Measurements from ENCODE around the gene RPS8.

Gene RPS8

GRCh38 chr1:44786138-44786840 lies 10.9 kb downstream of the RPS8 start:
- Histone ChIP-seq H3K9me3 (replicated peaks in 1 of 2; ENCODE audit: control insufficient read depth in 2 of 2, insufficient read depth in 1 of 2, low read depth in 1 of 2, low read length in 2 of 2) (no peaks in the 10 kb centered on the region), H3K18ac (ENCODE audit: low read length) (peak overlapping the region; percentile 98), H2AK5ac (ENCODE audit: low read depth, low read length) (peak overlapping the region; percentile 38), H3K4me1 (ENCODE audit: control insufficient read depth in 2 of 2, insufficient read depth in 1 of 2, low read depth in 1 of 2, low read length in 2 of 2) (peaks cover 10 to 15% of the 10 kb centered on the region in 2 donors), H3K36me3 (replicated peaks in 1 of 2; ENCODE audit: control insufficient read depth in 2 of 2, insufficient read depth in 2 of 2, low read length in 2 of 2) (peaks cover under 1 to 2% of the 10 kb centered on the region in 2 donors), H2BK15ac (ENCODE audit: low read length) (peak overlapping the region; percentile 98), H3K14ac (ENCODE audit: low read length) (peak overlapping the region; percentile 32), H3K4ac (ENCODE audit: low read length) (no peak overlapping the region), H4K8ac (ENCODE audit: low read depth, low read length) (peak overlapping the region; percentile 90), H2BK120ac (ENCODE audit: low read depth, low read length) (peak overlapping the region; percentile 77), H2BK5ac (ENCODE audit: low read length) (no peak overlapping the region), H3K27me3 (ENCODE audit: control insufficient read depth in 3 of 3, insufficient read depth in 3 of 3, low read depth in 1 of 3, low read length in 3 of 3) (peaks cover 0 to 26% (median 3%) of the 10 kb centered on the region in 3 experiments), H2AFZ (ENCODE audit: low read length) (peak overlapping the region; percentile 92), H4K91ac (ENCODE audit: low read depth, low read length, poor library complexity) (no peak overlapping the region), H2BK12ac (ENCODE audit: low read length) (peak overlapping the region; percentile 68), H3K79me1 (ENCODE audit: low read depth, low read length) (no peaks in the 10 kb centered on the region), H3K27ac (replicated peaks; ENCODE audit: low read length) (no peak overlapping the region), H3K9ac (ENCODE audit: low read depth, low read length, poor library complexity) (peak overlapping the region; percentile 93), H3K4me3 (ENCODE audit: low read length in 2 of 2) (peak overlapping the region; percentile 16 to 71), H3K23ac (ENCODE audit: low read depth, low read length, poor library complexity) (peak overlapping the region; percentile 81), H3K4me2 (ENCODE audit: insufficient read depth, low read length, poor library complexity, severe bottlenecking) (peak overlapping the region; percentile 88)
- no CpG with 5 or more reads among the region's 49 CpGs for WGBS, 2 donors (ENCODE audit: extremely low coverage in 2 of 2, insufficient read length in 2 of 2, insufficient replicate concordance in 1 of 2)
- no peak for DNase-seq (ENCODE audit: low spot score)

- Histone ChIP-seq H3K79me1 (ENCODE audit: low read depth, low read length) (no peaks in the 10 kb centered on the region), H2BK120ac (ENCODE audit: low read depth, low read length) (no peak overlapping the region), H4K8ac (ENCODE audit: low read depth, low read length) (no peak overlapping the region), H3K9me3 (replicated peaks in 1 of 2; ENCODE audit: control insufficient read depth in 2 of 2, insufficient read depth in 1 of 2, low read depth in 1 of 2, low read length in 2 of 2) (no peaks in the 10 kb centered on the region), H2AFZ (ENCODE audit: low read length) (peak overlapping the region; percentile 92), H2BK5ac (ENCODE audit: low read length) (no peak overlapping the region), H3K14ac (ENCODE audit: low read length) (peak overlapping the region; percentile 32), H3K4me1 (ENCODE audit: control insufficient read depth in 2 of 2, insufficient read depth in 1 of 2, low read depth in 1 of 2, low read length in 2 of 2) (peaks cover 10 to 15% of the 10 kb centered on the region in 2 donors), H2BK15ac (ENCODE audit: low read length) (peak overlapping the region; percentile 98), H3K27me3 (ENCODE audit: control insufficient read depth in 3 of 3, insufficient read depth in 3 of 3, low read depth in 1 of 3, low read length in 3 of 3) (peaks cover 0 to 26% (median 3%) of the 10 kb centered on the region in 3 experiments), H3K9ac (ENCODE audit: low read depth, low read length, poor library complexity) (peak overlapping the region; percentile 93), H3K36me3 (replicated peaks in 1 of 2; ENCODE audit: control insufficient read depth in 2 of 2, insufficient read depth in 2 of 2, low read length in 2 of 2) (peaks cover 0 to 1% of the 10 kb centered on the region in 2 donors), H3K27ac (replicated peaks; ENCODE audit: low read length) (no peak overlapping the region), H2BK12ac (ENCODE audit: low read length) (peak overlapping the region; percentile 82), H3K4ac (ENCODE audit: low read length) (no peak overlapping the region), H2AK5ac (ENCODE audit: low read depth, low read length) (peak overlapping the region; percentile 38), H3K23ac (ENCODE audit: low read depth, low read length, poor library complexity) (peak overlapping the region; percentile 81), H3K18ac (ENCODE audit: low read length) (peak overlapping the region; percentile 98), H4K91ac (ENCODE audit: low read depth, low read length, poor library complexity) (no peak overlapping the region), H3K4me3 (ENCODE audit: low read length in 2 of 2) (peak overlapping the region in 1 of 2 donors; percentile 71), H3K4me2 (ENCODE audit: insufficient read depth, low read length, poor library complexity, severe bottlenecking) (no peak overlapping the region)
- no CpG with 5 or more reads among the region's 9 CpGs for WGBS, 2 donors (ENCODE audit: extremely low coverage in 2 of 2, insufficient read length in 2 of 2, insufficient replicate concordance in 1 of 2)
- DNase-seq (ENCODE audit: low spot score): no peak
These were observed 11.6 kb downstream of the RPS8 start for GRCh38 chr1:44786841-44787426.

GRCh38 chr1:44787506-44787905 lies 12.2 kb downstream of the RPS8 start:
- Histone ChIP-seq H3K27ac (replicated peaks; ENCODE audit: low read length) (no peak overlapping the region), H3K36me3 (replicated peaks in 1 of 2; ENCODE audit: control insufficient read depth in 2 of 2, insufficient read depth in 2 of 2, low read length in 2 of 2) (peaks cover 0 to 1% of the 10 kb centered on the region in 2 donors), H3K79me1 (ENCODE audit: low read depth, low read length) (no peaks in the 10 kb centered on the region), H3K27me3 (ENCODE audit: control insufficient read depth in 3 of 3, insufficient read depth in 3 of 3, low read depth in 1 of 3, low read length in 3 of 3) (peaks cover 0 to 26% (median 3%) of the 10 kb centered on the region in 3 experiments), H3K14ac (ENCODE audit: low read length) (no peak overlapping the region), H2BK5ac (ENCODE audit: low read length) (no peak overlapping the region), H3K23ac (ENCODE audit: low read depth, low read length, poor library complexity) (no peak overlapping the region), H3K4me3 (ENCODE audit: low read length in 2 of 2) (no peak overlapping the region), H2BK15ac (ENCODE audit: low read length) (no peak overlapping the region), H3K4me1 (ENCODE audit: control insufficient read depth in 2 of 2, insufficient read depth in 1 of 2, low read depth in 1 of 2, low read length in 2 of 2) (peaks cover 10 to 15% of the 10 kb centered on the region in 2 donors), H2BK120ac (ENCODE audit: low read depth, low read length) (no peak overlapping the region), H4K8ac (ENCODE audit: low read depth, low read length) (no peak overlapping the region), H2BK12ac (ENCODE audit: low read length) (peak overlapping the region; percentile 82), H3K9ac (ENCODE audit: low read depth, low read length, poor library complexity) (no peak overlapping the region), H3K4me2 (ENCODE audit: insufficient read depth, low read length, poor library complexity, severe bottlenecking) (no peak overlapping the region), H2AK5ac (ENCODE audit: low read depth, low read length) (peak overlapping the region; percentile 23), H3K4ac (ENCODE audit: low read length) (no peak overlapping the region), H3K9me3 (replicated peaks in 1 of 2; ENCODE audit: control insufficient read depth in 2 of 2, insufficient read depth in 1 of 2, low read depth in 1 of 2, low read length in 2 of 2) (no peaks in the 10 kb centered on the region), H2AFZ (ENCODE audit: low read length) (peak overlapping the region; percentile 25), H3K18ac (ENCODE audit: low read length) (no peak overlapping the region), H4K91ac (ENCODE audit: low read depth, low read length, poor library complexity) (no peak overlapping the region)
- no peak for DNase-seq (ENCODE audit: low spot score)
- WGBS, 2 donors (ENCODE audit: extremely low coverage in 2 of 2, insufficient read length in 2 of 2, insufficient replicate concordance in 1 of 2): no CpG with 5 or more reads among the region's 10 CpGs

Measured in neuronal stem cell (in vitro differentiated cells).